ENCODE measurements around the gene PUS10. TPM values are rescaled to one million over a fixed set of nuclear protein-coding genes. Genes with fewer than 3 reads are reported as not detected.
A peak's percentile ranks its signal among the peaks of the same experiment; 100 is the strongest.
"Not testable (repeated sequence)": the region's sequence is repeated elsewhere in the genome, so short reads cannot be mapped to it uniquely, and the experiment has no call there.

The PUS10 gene, protein sequence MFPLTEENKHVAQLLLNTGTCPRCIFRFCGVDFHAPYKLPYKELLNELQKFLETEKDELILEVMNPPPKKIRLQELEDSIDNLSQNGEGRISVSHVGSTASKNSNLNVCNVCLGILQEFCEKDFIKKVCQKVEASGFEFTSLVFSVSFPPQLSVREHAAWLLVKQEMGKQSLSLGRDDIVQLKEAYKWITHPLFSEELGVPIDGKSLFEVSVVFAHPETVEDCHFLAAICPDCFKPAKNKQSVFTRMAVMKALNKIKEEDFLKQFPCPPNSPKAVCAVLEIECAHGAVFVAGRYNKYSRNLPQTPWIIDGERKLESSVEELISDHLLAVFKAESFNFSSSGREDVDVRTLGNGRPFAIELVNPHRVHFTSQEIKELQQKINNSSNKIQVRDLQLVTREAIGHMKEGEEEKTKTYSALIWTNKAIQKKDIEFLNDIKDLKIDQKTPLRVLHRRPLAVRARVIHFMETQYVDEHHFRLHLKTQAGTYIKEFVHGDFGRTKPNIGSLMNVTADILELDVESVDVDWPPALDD
- total RNA-seq: 1 to 10 TPM; 6.7 to 9.5 TPM

GRCh38 chr2:61017556-61018317 is at the start of gene PUS10, which contains the start of gene PEX13:
TSS of gene PUS10 (minus strand) at chr2:61018255. CDS start at chr2:61011890, 6,365 bp downstream.
TSS of gene PEX13 (plus strand) at chr2:61017720. CDS start at chr2:61017760, 40 bp downstream.
- Mint-ChIP-seq H3K27ac (peak within 1 kb of the TSS; percentile 88), H3K36me3 (peaks cover 23% of the 10 kb centered on the region), H3K27me3 (no peaks in the 10 kb centered on the region), H3K4me3 (peak within 1 kb of the TSS; percentile 88), H3K4me1 (peaks cover 46% of the 10 kb centered on the region), H3K9me3 (ENCODE audit: low read depth) (no peaks in the 10 kb centered on the region)
- ATAC-seq (peak; percentile 92), DNase-seq (peak; percentile 81)
- CTCF ChIA-PET: no interaction called here

DNA sequence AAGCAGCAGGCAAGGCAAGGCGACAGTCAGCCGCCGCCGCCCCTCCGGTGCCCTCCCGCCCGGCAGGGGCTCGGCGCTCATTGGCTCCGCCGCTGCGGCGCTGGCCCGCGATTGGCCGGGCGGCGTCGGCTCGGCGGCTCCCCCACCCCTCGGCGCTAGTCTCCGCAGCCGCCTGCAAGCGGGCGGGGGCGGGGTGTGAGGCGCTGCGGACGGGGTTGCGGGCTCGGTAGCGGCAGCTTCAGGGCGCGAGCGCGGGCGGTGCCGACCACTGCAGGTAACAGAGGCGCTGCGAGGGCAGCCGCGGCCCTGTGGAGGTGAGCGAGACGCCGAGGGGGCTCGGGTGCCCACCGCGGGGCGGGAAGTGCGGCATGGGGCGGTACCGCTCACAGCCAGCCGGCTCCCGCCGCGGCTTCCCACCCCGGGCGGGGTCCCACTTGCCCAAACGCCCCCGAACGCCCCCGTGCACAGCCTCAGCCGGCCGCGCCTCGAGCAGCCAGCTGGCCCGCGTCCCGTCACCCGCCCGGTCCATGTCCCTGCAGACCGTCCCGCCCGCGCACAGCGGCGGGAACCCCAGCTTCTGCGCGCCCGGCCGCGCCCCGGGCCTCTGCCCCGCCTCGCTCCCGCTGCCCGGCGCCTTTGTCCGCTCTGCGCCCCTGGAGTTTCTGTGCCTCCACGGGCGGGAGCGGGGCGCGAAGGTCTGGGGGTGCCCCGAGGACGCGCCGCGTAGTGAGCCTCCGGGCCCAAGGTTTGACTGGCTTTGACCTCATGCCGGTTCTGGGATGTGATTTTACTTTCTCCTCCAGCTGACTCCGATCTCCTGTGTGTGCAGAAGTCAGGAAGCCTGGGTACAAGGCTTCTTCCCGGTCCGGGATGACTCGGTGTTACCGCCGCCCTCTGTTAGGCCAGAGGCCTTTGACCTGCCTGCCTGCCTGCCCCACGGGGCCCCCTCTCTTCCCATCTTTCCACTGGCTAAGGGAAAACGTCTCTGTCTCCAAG is 48.0 kb upstream of the PUS10 start, which contains the start of gene SANBR:
TSS of gene SANBR (plus strand) at position 158 of the 996 bp plus-strand sequence. CDS start 4,480 bp downstream, outside the sequence.
- DNase-seq: peak; percentile 88
- no peaks in the 10 kb centered on the region for H3K9me3 Mint-ChIP-seq (ENCODE audit: low read depth)
- H3K36me3 Mint-ChIP-seq: peaks cover 8% of the 10 kb centered on the region
- peaks cover 19% of the 10 kb centered on the region for H3K4me1 Mint-ChIP-seq
- H3K4me3 Mint-ChIP-seq: peak within 1 kb of the TSS; percentile 85
- H3K27me3 Mint-ChIP-seq: no peaks in the 10 kb centered on the region
- CTCF ChIA-PET: interaction anchor here (1.3 to 1.8 kb wide), 3 partner anchors 9 to 183 kb away, joined by 3 to 4 read pairs (median 4); no protein-coding TSS in a partner anchor
- ATAC-seq: peak; percentile 99
- peak within 1 kb of the TSS; percentile 83 for H3K27ac Mint-ChIP-seq

GRCh38 chr2:61059382-61059781 is 41.3 kb upstream of the PUS10 start:
- no peaks in the 10 kb centered on the region for H3K9me3 Mint-ChIP-seq (ENCODE audit: low read depth)
- CTCF ChIA-PET: no interaction called here
- no peak for ATAC-seq
- H3K27ac Mint-ChIP-seq: no peak overlapping the region
- DNase-seq: no peak
- H3K4me1 Mint-ChIP-seq: no peaks in the 10 kb centered on the region
- no peaks in the 10 kb centered on the region for H3K27me3 Mint-ChIP-seq
- H3K4me3 Mint-ChIP-seq: no peak overlapping the region
- peaks cover 16% of the 10 kb centered on the region for H3K36me3 Mint-ChIP-seq

DNA sequence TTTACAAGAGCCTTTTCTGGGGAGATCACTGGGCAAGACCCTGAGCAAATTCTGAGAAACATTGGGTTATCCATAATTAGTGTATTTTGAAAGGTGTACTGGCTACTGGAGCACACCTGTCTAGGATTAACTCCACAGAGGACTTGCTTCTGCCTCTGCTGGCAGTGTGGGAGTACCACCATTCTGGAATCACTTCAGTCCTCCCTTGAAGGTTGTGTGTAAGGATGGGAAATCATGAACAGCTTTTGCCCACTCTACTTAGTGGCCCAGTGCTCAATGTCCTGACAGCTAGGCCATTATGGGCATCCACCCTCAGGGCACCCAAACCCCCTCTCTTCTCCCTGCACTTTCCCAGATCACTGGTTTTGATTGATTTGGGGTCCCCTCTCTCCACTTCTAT is 39.5 kb upstream of the PUS10 start:
- H3K9me3 Mint-ChIP-seq (ENCODE audit: low read depth): no peaks in the 10 kb centered on the region
- CTCF ChIA-PET: no interaction called here
- DNase-seq (no peak), ATAC-seq (no peak)
- H3K27me3 Mint-ChIP-seq: no peaks in the 10 kb centered on the region
- peaks cover 16% of the 10 kb centered on the region for H3K36me3 Mint-ChIP-seq
- no peak overlapping the region for H3K4me3 Mint-ChIP-seq
- no peaks in the 10 kb centered on the region for H3K4me1 Mint-ChIP-seq
- H3K27ac Mint-ChIP-seq: no peak overlapping the region

DNA sequence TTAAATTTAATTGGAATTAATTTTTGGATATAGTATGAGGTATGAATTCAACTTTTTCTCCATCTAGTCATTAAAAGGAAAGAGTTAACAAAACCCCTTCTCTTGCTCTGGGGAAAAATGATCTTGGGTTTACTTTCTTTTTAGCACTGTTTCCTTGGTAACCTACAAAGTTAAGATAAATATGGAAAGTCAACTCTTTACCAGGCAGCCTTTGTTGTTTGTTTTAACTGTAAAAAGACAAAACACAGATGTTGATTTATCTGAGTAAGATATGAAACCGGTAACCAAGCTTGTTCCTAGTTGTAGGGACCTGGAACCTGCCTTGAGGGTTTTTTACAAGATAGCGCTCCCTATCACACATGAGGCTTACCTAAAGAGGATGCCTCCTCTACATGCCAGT is 37.5 kb upstream of the PUS10 start:
- Mint-ChIP-seq H3K27ac (no peak overlapping the region), H3K4me1 (no peaks in the 10 kb centered on the region)
- no peak for ATAC-seq

DNA sequence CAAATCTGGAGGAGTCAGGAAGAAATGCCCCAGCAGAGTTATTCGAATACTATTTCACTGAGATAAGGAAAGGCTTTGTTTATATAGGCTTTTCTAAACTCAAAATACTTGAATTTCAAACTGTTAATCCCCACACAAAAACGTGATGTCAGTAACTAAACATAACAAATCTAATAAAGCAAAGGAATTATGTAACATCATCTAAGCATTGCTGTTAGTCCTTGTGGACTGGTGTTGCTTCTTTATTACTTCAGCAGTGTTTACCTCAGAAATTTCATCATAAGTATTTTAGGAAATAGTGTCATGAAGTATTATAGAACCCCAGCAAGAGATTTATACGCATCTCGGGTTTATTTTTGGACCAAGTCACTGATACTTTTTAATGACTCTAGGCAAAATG is 27.9 kb upstream of the PUS10 start:
- H3K4me3 Mint-ChIP-seq: no peak overlapping the region
- no peak for ATAC-seq
- CTCF ChIA-PET: no interaction called here
- H3K27ac Mint-ChIP-seq: no peak overlapping the region
- no peaks in the 10 kb centered on the region for H3K27me3 Mint-ChIP-seq
- DNase-seq: no peak
- no peaks in the 10 kb centered on the region for H3K9me3 Mint-ChIP-seq (ENCODE audit: low read depth)
- peaks cover 18% of the 10 kb centered on the region for H3K4me1 Mint-ChIP-seq
- H3K36me3 Mint-ChIP-seq: peaks cover 38% of the 10 kb centered on the region

More for the DNA sequence above, 37.5 kb upstream of the PUS10 start:
- DNase-seq: no peak
- Mint-ChIP-seq H3K36me3 (peaks cover 16% of the 10 kb centered on the region), H3K9me3 (ENCODE audit: low read depth) (no peaks in the 10 kb centered on the region), H3K27me3 (no peaks in the 10 kb centered on the region), H3K4me3 (no peak overlapping the region)
- CTCF ChIA-PET: no interaction called here

GRCh38 chr2:61045226-61045625 is 27.2 kb upstream of the PUS10 start:
- peaks cover 40% of the 10 kb centered on the region for H3K36me3 Mint-ChIP-seq
- no peaks in the 10 kb centered on the region for H3K27me3 Mint-ChIP-seq
- CTCF ChIA-PET: no interaction called here
- H3K4me3 Mint-ChIP-seq: no peak overlapping the region
- H3K9me3 Mint-ChIP-seq (ENCODE audit: low read depth): no peaks in the 10 kb centered on the region
- DNase-seq (no peak), ATAC-seq (no peak)
- no peak overlapping the region for H3K27ac Mint-ChIP-seq
- peaks cover 18% of the 10 kb centered on the region for H3K4me1 Mint-ChIP-seq

DNA sequence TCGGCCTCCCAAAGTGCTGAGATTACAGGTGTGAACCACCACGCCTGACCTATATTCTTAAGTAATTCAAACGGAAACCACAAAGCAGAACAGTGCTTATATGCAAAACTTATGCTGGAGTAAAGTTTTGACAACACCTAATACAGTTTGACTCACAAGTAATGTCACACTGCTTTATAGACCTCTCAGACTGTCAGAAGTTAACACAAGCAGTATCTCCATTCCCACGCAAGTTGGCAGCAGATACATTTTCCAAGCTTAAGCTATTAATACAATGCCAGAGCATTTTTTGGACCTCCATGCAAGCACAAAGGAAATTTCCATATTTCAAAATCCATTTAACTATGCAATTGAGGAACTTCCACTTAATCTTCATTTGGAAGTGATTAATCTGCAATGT is 26.6 kb upstream of the PUS10 start:
- Mint-ChIP-seq H3K36me3 (peaks cover 40% of the 10 kb centered on the region), H3K9me3 (ENCODE audit: low read depth) (no peaks in the 10 kb centered on the region), H3K4me1 (peaks cover 18% of the 10 kb centered on the region), H3K4me3 (no peak overlapping the region), H3K27ac (no peak overlapping the region), H3K27me3 (no peaks in the 10 kb centered on the region)
- no peak for DNase-seq
- CTCF ChIA-PET: no interaction called here
- no peak for ATAC-seq

DNA sequence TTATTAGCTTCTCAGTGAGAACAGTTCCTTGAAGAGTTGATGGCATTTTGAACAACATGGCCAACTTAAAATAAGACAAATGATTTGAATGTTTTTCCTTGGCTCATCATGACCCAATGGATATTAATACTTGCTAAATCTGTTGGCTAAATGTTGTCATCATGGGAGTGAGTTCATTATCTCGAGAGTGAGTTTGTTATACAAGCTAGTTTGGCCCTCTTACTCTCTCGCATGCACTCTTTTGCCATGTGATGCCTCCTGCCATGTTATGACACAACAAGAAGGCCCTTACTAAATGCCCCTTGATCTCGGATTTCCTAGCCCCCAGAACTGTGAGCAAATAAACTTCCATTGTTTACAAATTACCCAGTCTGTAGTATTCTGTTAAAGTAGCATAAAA is 24.8 kb upstream of the PUS10 start:
- no peaks in the 10 kb centered on the region for H3K9me3 Mint-ChIP-seq (ENCODE audit: low read depth)
- H3K27ac Mint-ChIP-seq: no peak overlapping the region
- H3K36me3 Mint-ChIP-seq: peaks cover 32% of the 10 kb centered on the region
- CTCF ChIA-PET: no interaction called here
- no peak for ATAC-seq
- DNase-seq: no peak
- no peaks in the 10 kb centered on the region for H3K27me3 Mint-ChIP-seq
- no peak overlapping the region for H3K4me3 Mint-ChIP-seq
- H3K4me1 Mint-ChIP-seq: peaks cover 18% of the 10 kb centered on the region

GRCh38 chr2:61036643-61037042 is 18.6 kb upstream of the PUS10 start:
- H3K4me3 Mint-ChIP-seq; H3K4me1 Mint-ChIP-seq; H3K27me3 Mint-ChIP-seq; H3K9me3 Mint-ChIP-seq (ENCODE audit: low read depth); ATAC-seq; H3K27ac Mint-ChIP-seq; DNase-seq; CTCF ChIA-PET: not testable (repeated sequence)
- H3K36me3 Mint-ChIP-seq: peaks cover 48% of the 10 kb centered on the region

- ATAC-seq; H3K27me3 Mint-ChIP-seq; H3K4me1 Mint-ChIP-seq; DNase-seq; H3K9me3 Mint-ChIP-seq (ENCODE audit: low read depth); H3K27ac Mint-ChIP-seq; H3K4me3 Mint-ChIP-seq; CTCF ChIA-PET: not testable (repeated sequence)
- peaks cover 48% of the 10 kb centered on the region for H3K36me3 Mint-ChIP-seq
These were observed 16.5 kb upstream of the PUS10 start for GRCh38 chr2:61034592-61034991.

DNA sequence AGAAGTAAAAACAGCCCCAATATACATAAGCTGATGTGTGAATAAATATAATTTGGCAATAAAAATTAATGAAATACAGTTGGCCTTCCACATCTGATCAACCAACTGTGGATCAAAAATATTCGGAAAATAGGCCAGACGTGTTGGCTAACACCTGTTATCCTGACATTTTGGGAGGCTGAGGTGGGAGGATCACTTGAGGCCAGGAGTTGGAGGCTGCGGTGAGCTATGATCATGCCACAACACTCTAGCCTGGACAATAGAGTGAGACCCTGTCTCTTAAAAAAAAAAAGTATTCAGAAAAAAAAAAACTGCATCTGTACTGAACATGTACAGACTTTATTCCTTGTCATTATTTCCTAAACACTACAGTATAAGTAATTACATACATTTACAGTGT is 11.5 kb upstream of the PUS10 start:
- ATAC-seq (no peak), DNase-seq (no peak)
- no peaks in the 10 kb centered on the region for H3K9me3 Mint-ChIP-seq (ENCODE audit: low read depth)
- CTCF ChIA-PET: interaction anchor here (0.7 kb wide), 1 partner anchor 240 kb away, joined by 4 read pairs; no protein-coding TSS in a partner anchor
- no peak overlapping the region for H3K27ac Mint-ChIP-seq
- no peaks in the 10 kb centered on the region for H3K4me1 Mint-ChIP-seq
- H3K36me3 Mint-ChIP-seq: peaks cover 42% of the 10 kb centered on the region
- H3K27me3 Mint-ChIP-seq: no peaks in the 10 kb centered on the region
- H3K4me3 Mint-ChIP-seq: no peak overlapping the region

GRCh38 chr2:61023670-61024069 is 5.6 kb upstream of the PUS10 start:
- no peak for ATAC-seq
- Mint-ChIP-seq H3K4me3 (no peak overlapping the region), H3K36me3 (peaks cover 44% of the 10 kb centered on the region)

More at GRCh38 chr2:61023670-61024069, 5.6 kb upstream of the PUS10 start:
- H3K9me3 Mint-ChIP-seq (ENCODE audit: low read depth): no peaks in the 10 kb centered on the region
- CTCF ChIA-PET: no interaction called here
- H3K27ac Mint-ChIP-seq: no peak overlapping the region
- H3K27me3 Mint-ChIP-seq: no peaks in the 10 kb centered on the region
- no peak for DNase-seq
- peaks cover 16% of the 10 kb centered on the region for H3K4me1 Mint-ChIP-seq
